Mucosa of stomach (tissue), 1 donor: ENCODE results near the gene MACROD2.
"Not testable (repeated sequence)": the region's sequence is repeated elsewhere in the genome, so short reads cannot be mapped to it uniquely, and the experiment has no call there.

Source experiments
- H3K27me3 ChIP-seq: one replicate; pipeline ENCODE4 v1.7.0; 2013; ENCODE audit warnings: mild to moderate bottlenecking, low read length; ENCODE audit not compliant: control insufficient read depth, insufficient read depth
- H3K36me3 ChIP-seq: one replicate; pipeline ENCODE4 v1.7.0; 2013; ENCODE audit warnings: low read length; ENCODE audit not compliant: control insufficient read depth, insufficient read depth
- H3K4me1 ChIP-seq: one replicate; pipeline ENCODE4 v1.7.0; 2013; ENCODE audit warnings: mild to moderate bottlenecking, low read length; ENCODE audit not compliant: control insufficient read depth, insufficient read depth
- H3K4me3 ChIP-seq: one replicate; pipeline ENCODE4 v1.7.0; 2013; ENCODE audit warnings: low read length
- H3K9ac ChIP-seq: one replicate; pipeline ENCODE4 v1.7.0; 2013; ENCODE audit warnings: mild to moderate bottlenecking, low read length, moderate library complexity
- H3K9me3 ChIP-seq: one replicate; pipeline ENCODE4 v1.7.0; 2013; ENCODE audit warnings: mild to moderate bottlenecking, low read length, moderate library complexity; ENCODE audit not compliant: control insufficient read depth
- donor health status: Pancreatic carcinoma.

Gene MACROD2

GRCh38 chr20:14198416-14198815 is 203.1 kb downstream of the MACROD2 start:
- Histone ChIP-seq H3K4me3 (no peak overlapping the region), H3K36me3 (no peaks in the 10 kb centered on the region), H3K4me1 (peaks cover 5% of the 10 kb centered on the region), H3K27me3 (no peaks in the 10 kb centered on the region), H3K9ac (no peak overlapping the region), H3K9me3 (no peaks in the 10 kb centered on the region)

GRCh38 chr20:14199111-14199510 is 203.8 kb downstream of the MACROD2 start:
- Histone ChIP-seq H3K9me3 (no peaks in the 10 kb centered on the region), H3K36me3 (no peaks in the 10 kb centered on the region), H3K27me3 (no peaks in the 10 kb centered on the region), H3K9ac (no peak overlapping the region), H3K4me1 (peaks cover 5% of the 10 kb centered on the region), H3K4me3 (no peak overlapping the region)

DNA sequence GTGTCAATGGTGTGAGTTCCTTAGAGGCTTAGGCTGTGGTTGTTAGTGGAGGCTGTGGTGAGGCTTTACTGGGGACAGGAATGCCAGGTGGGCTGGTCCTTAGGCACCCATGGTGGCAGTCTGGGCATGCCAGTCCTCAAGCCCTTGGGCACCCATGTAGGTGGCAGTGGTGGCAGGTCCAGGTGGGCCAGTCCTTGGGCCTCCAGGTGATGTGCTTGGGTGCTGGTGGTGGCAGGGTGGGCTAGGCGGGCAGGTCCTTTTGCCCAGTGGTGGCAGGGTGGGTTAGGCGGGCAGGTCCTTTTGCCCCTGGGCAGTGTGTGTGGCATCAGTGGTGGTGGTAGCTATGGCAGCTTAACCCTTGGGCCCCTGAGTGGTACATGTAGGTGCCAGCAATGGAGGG is 208.3 kb downstream of the MACROD2 start:
- Histone ChIP-seq H3K4me1 (no peaks in the 10 kb centered on the region), H3K9ac (no peak overlapping the region), H3K36me3 (no peaks in the 10 kb centered on the region), H3K27me3 (no peaks in the 10 kb centered on the region), H3K4me3 (no peak overlapping the region), H3K9me3 (no peaks in the 10 kb centered on the region)

GRCh38 chr20:14207591-14207990 is 212.3 kb downstream of the MACROD2 start:
- Histone ChIP-seq H3K27me3 (no peaks in the 10 kb centered on the region), H3K36me3 (no peaks in the 10 kb centered on the region), H3K4me3 (no peak overlapping the region), H3K9me3 (no peaks in the 10 kb centered on the region), H3K9ac (no peak overlapping the region), H3K4me1 (no peaks in the 10 kb centered on the region)

DNA sequence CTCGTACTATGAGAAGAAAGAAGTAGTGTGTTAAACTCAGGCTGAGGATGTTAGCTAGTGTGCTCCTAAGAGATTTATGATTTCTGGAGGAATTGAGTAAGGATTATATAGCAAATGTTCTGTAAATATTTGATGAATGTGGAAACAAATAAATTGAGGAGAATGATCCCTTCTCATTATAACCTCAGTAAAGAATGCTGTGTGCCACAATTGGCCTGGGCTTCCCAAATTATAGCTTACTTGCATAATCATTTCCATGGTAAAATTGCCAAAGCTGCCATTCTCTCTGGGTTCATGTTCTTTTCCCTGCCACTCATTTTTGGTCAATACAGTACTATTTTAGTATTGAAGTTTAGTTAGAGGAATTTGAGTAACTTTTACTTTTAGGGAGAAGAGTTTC is 213.6 kb downstream of the MACROD2 start:
- H3K4me1 ChIP-seq: no peaks in the 10 kb centered on the region
- H3K4me3 ChIP-seq: no peak overlapping the region
- no peaks in the 10 kb centered on the region for H3K36me3 ChIP-seq

GRCh38 chr20:14210146-14210545 is 214.8 kb downstream of the MACROD2 start:
- Histone ChIP-seq H3K4me3 (no peak overlapping the region), H3K36me3 (no peaks in the 10 kb centered on the region), H3K27me3 (no peaks in the 10 kb centered on the region), H3K9me3 (no peaks in the 10 kb centered on the region), H3K9ac (no peak overlapping the region), H3K4me1 (no peaks in the 10 kb centered on the region)

More for the DNA sequence above, 213.6 kb downstream of the MACROD2 start:
- Histone ChIP-seq H3K27me3 (no peaks in the 10 kb centered on the region), H3K9me3 (no peaks in the 10 kb centered on the region), H3K9ac (no peak overlapping the region)

DNA sequence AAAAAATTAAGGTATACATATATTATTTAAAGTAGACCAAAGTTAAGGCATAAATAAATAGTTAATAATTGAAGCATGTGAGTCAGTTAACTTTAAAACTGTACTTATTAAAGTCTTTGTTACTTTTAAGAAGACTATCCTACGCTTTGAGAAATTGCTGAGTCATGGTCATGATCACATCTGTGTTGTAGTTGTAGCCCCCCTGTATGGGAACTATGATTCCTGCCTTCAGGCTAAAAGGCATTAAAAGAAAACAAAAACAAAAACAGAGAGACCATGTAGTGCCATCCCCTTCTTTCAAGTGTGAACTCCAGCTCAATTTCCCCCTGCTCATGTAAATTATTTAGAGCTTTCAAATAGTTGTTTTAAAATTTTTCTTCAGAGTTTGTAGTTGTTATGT is 218.7 kb downstream of the MACROD2 start:
- H3K4me3 ChIP-seq: no peak overlapping the region
- H3K9ac ChIP-seq: no peak overlapping the region
- H3K9me3 ChIP-seq: no peaks in the 10 kb centered on the region
- H3K36me3 ChIP-seq: no peaks in the 10 kb centered on the region
- no peaks in the 10 kb centered on the region for H3K27me3 ChIP-seq
- no peaks in the 10 kb centered on the region for H3K4me1 ChIP-seq

GRCh38 chr20:14215880-14216279 is 220.6 kb downstream of the MACROD2 start:
- not testable (repeated sequence) for H3K4me1 ChIP-seq, H3K27me3 ChIP-seq, H3K4me3 ChIP-seq, H3K36me3 ChIP-seq, H3K9ac ChIP-seq, H3K9me3 ChIP-seq

DNA sequence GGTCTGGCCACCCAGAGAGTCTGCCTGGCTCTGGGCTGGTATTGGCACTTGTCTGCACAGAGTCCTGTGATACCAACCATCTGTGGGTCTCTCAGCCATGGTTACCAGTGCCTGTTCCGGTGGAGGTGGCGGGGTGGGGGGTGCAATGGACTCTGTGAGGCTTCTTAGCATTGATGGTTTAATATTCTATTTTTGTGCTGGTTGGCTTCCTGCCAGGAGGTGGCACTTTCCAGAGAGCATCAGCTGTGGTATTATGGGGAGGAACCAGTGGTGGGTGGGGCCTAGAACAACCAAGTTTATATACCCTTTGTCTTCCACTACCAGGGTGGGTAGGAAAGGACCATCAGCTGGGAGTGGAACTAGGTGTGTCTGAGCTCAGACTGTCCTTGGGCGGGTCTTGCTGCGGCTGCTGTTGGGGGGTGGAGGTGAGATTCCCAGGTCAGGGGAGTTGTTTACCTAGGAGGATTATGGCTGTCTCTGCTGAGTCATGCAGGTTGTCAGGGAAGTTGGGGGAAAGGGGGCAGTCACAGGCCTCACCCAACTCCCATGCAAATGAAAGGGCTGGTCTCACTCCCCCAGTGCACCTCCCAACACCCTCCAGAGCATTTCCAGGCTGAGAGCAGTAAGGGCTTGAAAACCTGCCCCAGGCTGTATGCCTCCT is 224.6 kb downstream of the MACROD2 start:
- no peak overlapping the region for H3K4me3 ChIP-seq

DNA sequence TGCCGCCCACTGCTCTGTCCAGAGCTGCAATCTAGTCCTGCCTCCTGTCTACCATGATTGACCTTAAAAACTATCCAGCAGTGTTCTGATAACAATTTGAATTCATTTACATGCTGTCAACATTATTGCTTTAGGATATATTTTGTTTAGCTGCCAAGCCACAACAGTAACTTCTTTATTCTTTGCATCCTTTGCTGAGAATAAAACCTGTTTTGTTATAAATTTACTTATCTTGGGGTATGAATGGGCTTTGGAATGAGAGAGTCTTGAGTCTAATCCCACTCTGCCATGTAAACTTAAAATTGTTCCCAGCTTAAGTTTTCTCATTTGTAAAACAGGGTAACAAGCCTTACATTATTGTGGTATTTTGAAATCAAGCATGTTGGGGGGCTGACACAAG is 225.7 kb downstream of the MACROD2 start:
- H3K4me1 ChIP-seq: peaks cover 3% of the 10 kb centered on the region
- no peak overlapping the region for H3K9ac ChIP-seq
- no peaks in the 10 kb centered on the region for H3K9me3 ChIP-seq
- no peaks in the 10 kb centered on the region for H3K36me3 ChIP-seq
- no peak overlapping the region for H3K4me3 ChIP-seq
- no peaks in the 10 kb centered on the region for H3K27me3 ChIP-seq

More for the DNA sequence above, 224.6 kb downstream of the MACROD2 start:
- H3K9ac ChIP-seq: no peak overlapping the region
- H3K36me3 ChIP-seq: no peaks in the 10 kb centered on the region
- H3K4me1 ChIP-seq: peaks cover 3% of the 10 kb centered on the region
- no peaks in the 10 kb centered on the region for H3K27me3 ChIP-seq
- H3K9me3 ChIP-seq: no peaks in the 10 kb centered on the region

- H3K4me3 ChIP-seq: no peak overlapping the region
- no peak overlapping the region for H3K9ac ChIP-seq
- H3K36me3 ChIP-seq: no peaks in the 10 kb centered on the region
- no peaks in the 10 kb centered on the region for H3K27me3 ChIP-seq
- no peaks in the 10 kb centered on the region for H3K9me3 ChIP-seq
- H3K4me1 ChIP-seq: peaks cover 3% of the 10 kb centered on the region
These were observed 228.5 kb downstream of the MACROD2 start for GRCh38 chr20:14223806-14224205.

DNA sequence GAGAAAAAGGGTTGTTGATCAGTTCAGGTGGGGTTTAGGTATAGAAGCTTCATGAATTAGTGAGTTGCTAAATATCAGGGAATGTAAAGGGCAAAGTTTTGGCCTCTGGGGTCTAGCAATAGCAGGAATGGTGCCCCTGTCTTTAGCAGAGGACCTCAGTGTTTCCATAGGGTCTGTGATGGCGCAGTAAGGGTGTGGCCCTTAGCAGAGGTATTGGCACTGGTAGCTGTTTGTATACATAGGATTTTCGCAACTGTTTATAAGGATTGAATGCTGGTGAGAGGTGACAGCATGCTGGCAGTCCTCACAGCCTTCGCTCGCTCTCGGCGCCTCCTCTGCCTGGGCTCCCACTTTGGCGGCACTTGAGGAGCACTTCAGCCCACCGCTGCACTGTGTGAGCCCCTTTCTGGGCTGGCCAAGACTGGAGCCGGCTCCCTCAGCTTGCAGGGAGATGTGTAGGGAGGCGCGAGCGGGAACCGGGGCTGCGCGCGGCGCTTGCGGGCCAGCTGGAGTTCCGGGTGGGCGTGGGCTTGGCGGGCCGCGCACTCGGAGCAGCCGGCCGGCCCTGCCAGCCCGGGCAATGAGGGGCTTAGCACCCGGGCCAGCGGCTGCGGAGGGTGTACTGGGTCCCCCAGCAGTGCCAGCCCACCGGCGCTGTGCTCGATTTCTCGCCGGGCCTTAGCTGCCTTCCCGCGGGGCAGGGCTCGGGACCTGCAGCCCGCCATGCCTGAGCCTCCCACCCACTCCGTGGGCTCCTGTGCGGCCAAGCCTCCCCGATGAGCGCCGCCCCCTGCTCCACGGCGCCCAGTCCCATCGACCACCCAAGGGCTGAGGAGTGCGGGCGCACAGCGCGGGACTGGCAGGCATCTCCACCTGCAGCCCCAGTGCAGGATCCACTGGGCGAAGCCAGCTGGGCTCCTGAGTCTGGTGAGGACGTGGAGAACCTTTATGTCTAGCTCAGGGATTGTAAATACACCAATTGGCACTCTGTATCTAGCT is 231.0 kb downstream of the MACROD2 start:
- not testable (repeated sequence) for H3K36me3 ChIP-seq, H3K9me3 ChIP-seq, H3K4me1 ChIP-seq, H3K4me3 ChIP-seq, H3K27me3 ChIP-seq, H3K9ac ChIP-seq
